Breast epithelium (tissue), 4 donors: ENCODE measurements around the gene ABCA13. TPM values are rescaled to one million over a fixed set of nuclear protein-coding genes. Genes with fewer than 3 reads are reported as not detected.

Source experiments
- DNase-seq, 2 donors: peaks; one replicate each; pipeline ENCODE4 v3.0.0-alpha.2; 2019; ENCODE audit warnings: low spot score in 2 of 2
- H3K27ac ChIP-seq, 2 donors: fragments of 200-600 bp; sonication (generic) in 1 of 2; one replicate each; pipeline ENCODE4 v1.5.1; 2016 to 2019; ENCODE audit warnings: mild to moderate bottlenecking in 1 of 2
- H3K27me3 ChIP-seq, 2 donors: fragments of 200-600 bp; sonication (generic) in 1 of 2; one replicate each; pipeline versions ENCODE4 v1.5.1 to v1.6.0; 2017 to 2019; ENCODE audit warnings: control low read depth in 1 of 2, mild to moderate bottlenecking in 1 of 2
- H3K36me3 ChIP-seq: fragments of 200-600 bp; one replicate; pipeline ENCODE4 v1.5.1; 2019
- H3K4me1 ChIP-seq, 2 donors: fragments of 200-600 bp; sonication (generic); one replicate each; pipeline ENCODE4 v1.5.1; 2016 to 2019; ENCODE audit warnings: control low read depth in 1 of 2
- H3K4me3 ChIP-seq, 3 donors: fragments of 200-600 bp; sonication (generic); 1 replicate in 2 of 3; 2 replicates in 1 of 3; pipeline ENCODE4 v1.5.1; 2016 to 2019; ENCODE audit warnings: mild to moderate bottlenecking in 3 of 3, moderate library complexity in 2 of 3
- H3K9me3 ChIP-seq, 2 donors: fragments of 200-600 bp; sonication (generic) in 1 of 2; one replicate each; pipeline ENCODE4 v1.5.1; 2016 to 2019; ENCODE audit warnings: control low read depth in 1 of 2
- CTCF ChIP-seq, 3 donors: fragments of 450-650 bp; IDR thresholded peaks; one replicate each; pipeline ENCODE4 v1.5.1; 2016 to 2017; ENCODE audit warnings: antibody characterized with exemption in 3 of 3, mild to moderate bottlenecking in 3 of 3, moderate library complexity in 3 of 3
- POLR2A ChIP-seq: fragments of 450-650 bp; IDR thresholded peaks from one replicate; pipeline ENCODE4 v1.6.1; 2016; ENCODE audit warnings: antibody characterized with exemption, mild to moderate bottlenecking, moderate library complexity
- POLR2AphosphoS5 ChIP-seq, 3 donors: sonication (generic); formaldehyde crosslinking; IDR thresholded peaks; one replicate each; pipeline ENCODE4 v1.6.1; 2017; ENCODE audit warnings: antibody characterized with exemption in 3 of 3
- intact Hi-C: fragments of 100-400 bp; cut with DNase I; formaldehyde crosslinking; loops from one replicate; pipeline ENCODE4 v1.15.1; 2023; ENCODE audit warnings: low total_unique reads
- total RNA-seq, 3 donors: library from RNA; depleted of rRNA; stranded (reverse); fragments of >200 nt; gene quantifications; one replicate each; pipeline ENCODE4 v1.1.0, GENCODE V29; 2016

The ABCA13 gene
- total RNA-seq, 3 donors from 2014 or later: under 0.01 to 0.29 (median under 0.01) TPM

- H3K9me3 ChIP-seq: no peaks in the 10 kb centered on the region
- H3K27me3 ChIP-seq: no peaks in the 10 kb centered on the region
- intact Hi-C loops: no loop called here
Observed at GRCh38 chr7:48295296-48295971, 124.2 kb downstream of the ABCA13 start.

GRCh38 chr7:48296966-48297365, 125.7 kb downstream of the ABCA13 start:
- Histone ChIP-seq H3K27me3 (no peaks in the 10 kb centered on the region), H3K4me3 (no peak overlapping the region), H3K9me3 (no peaks in the 10 kb centered on the region), H3K36me3 (no peaks in the 10 kb centered on the region), H3K4me1 (no peaks in the 10 kb centered on the region), H3K27ac (no peak overlapping the region)
- TF ChIP-seq CTCF (IDR thresholded peaks at IDR 0.05) (no peak), POLR2A (no peak), POLR2AphosphoS5 (IDR thresholded peaks at IDR 0.05) (no peak)
- intact Hi-C loops: no loop called here
- DNase-seq: no peak

More at GRCh38 chr7:48295296-48295971, 124.2 kb downstream of the ABCA13 start:
- H3K4me1 ChIP-seq: no peaks in the 10 kb centered on the region
- no peak for DNase-seq
- H3K4me3 ChIP-seq: no peak overlapping the region
- H3K27ac ChIP-seq: no peak overlapping the region
- no peaks in the 10 kb centered on the region for H3K36me3 ChIP-seq
- TF ChIP-seq CTCF (IDR thresholded peaks at IDR 0.05) (no peak), POLR2A (no peak), POLR2AphosphoS5 (IDR thresholded peaks at IDR 0.05) (no peak)

- Histone ChIP-seq H3K27me3 (no peaks in the 10 kb centered on the region), H3K27ac (no peak overlapping the region), H3K4me1 (no peaks in the 10 kb centered on the region), H3K36me3 (no peaks in the 10 kb centered on the region), H3K9me3 (no peaks in the 10 kb centered on the region), H3K4me3 (no peak overlapping the region)
- TF ChIP-seq POLR2A (no peak), CTCF (IDR thresholded peaks at IDR 0.05) (no peak), POLR2AphosphoS5 (IDR thresholded peaks at IDR 0.05) (no peak)
- intact Hi-C loops: no loop called here
- no peak for DNase-seq
Observed at GRCh38 chr7:48298779-48299178, 127.5 kb downstream of the ABCA13 start.

GRCh38 chr7:48299580-48300169, 128.4 kb downstream of the ABCA13 start:
- H3K27ac ChIP-seq: no peak overlapping the region

More at GRCh38 chr7:48299580-48300169, 128.4 kb downstream of the ABCA13 start:
- H3K9me3 ChIP-seq: no peaks in the 10 kb centered on the region
- H3K4me3 ChIP-seq: no peak overlapping the region
- no peaks in the 10 kb centered on the region for H3K36me3 ChIP-seq
- TF ChIP-seq POLR2AphosphoS5 (IDR thresholded peaks at IDR 0.05): no peak
- peak in 2 of 3 donors; percentile 50 to 51 for TF ChIP-seq CTCF (IDR thresholded peaks at IDR 0.05)
- TF ChIP-seq POLR2A: no peak
- no peaks in the 10 kb centered on the region for H3K27me3 ChIP-seq
- intact Hi-C loops: no loop called here
- no peaks in the 10 kb centered on the region for H3K4me1 ChIP-seq
- DNase-seq: peak in 1 of 2 donors; percentile 31
